ENCODE results near the gene IL1B. TPM values are rescaled to one million over a fixed set of nuclear protein-coding genes. Genes with fewer than 3 reads are reported as not detected.
"Not testable (repeated sequence)": the region's sequence is repeated elsewhere in the genome, so short reads cannot be mapped to it uniquely, and the experiment has no call there.

The IL1B gene
- total RNA-seq, 4 donors from 2014 or later: 0.22 to 2.7 (median 0.39) TPM; not detected in 1

GRCh38 chr2:112867701-112868631 is 31.4 kb upstream of the IL1B start:
- DNase-seq (ENCODE audit: low spot score in 2 of 2): no peak
- H3K4me1 ChIP-seq: peaks cover 0 to 6% (median 0%) of the 10 kb centered on the region in 4 donors
- WGBS, 2 donors: 83 to 86% methylated on average over 7 of the region's 7 CpGs
- no peak for TF ChIP-seq CTCF (IDR thresholded peaks at IDR 0.05)
- no peak for TF ChIP-seq EP300 (IDR thresholded peaks at IDR 0.05)
- no peak for TF ChIP-seq POLR2A (IDR thresholded peaks at IDR 0.05)
- no peaks in the 10 kb centered on the region for H3K36me3 ChIP-seq
- no peak overlapping the region for H3K4me3 ChIP-seq
- H3K27ac ChIP-seq: no peak overlapping the region
- no peaks in the 10 kb centered on the region for H3K27me3 ChIP-seq
- no peaks in the 10 kb centered on the region for H3K9me3 ChIP-seq

- DNase-seq (ENCODE audit: low spot score in 2 of 2): no peak
- Histone ChIP-seq H3K4me1 (peaks cover 0 to 6% (median 0%) of the 10 kb centered on the region in 4 donors), H3K4me3 (no peak overlapping the region), H3K36me3 (no peaks in the 10 kb centered on the region), H3K27me3 (no peaks in the 10 kb centered on the region), H3K27ac (no peak overlapping the region), H3K9me3 (no peaks in the 10 kb centered on the region)
- whole genome bisulfite sequencing, 2 donors: 79 to 86% methylated on average over 8 of the region's 8 CpGs
- no peak for TF ChIP-seq EP300 (IDR thresholded peaks at IDR 0.05)
- no peak for TF ChIP-seq CTCF (IDR thresholded peaks at IDR 0.05)
- TF ChIP-seq POLR2A (IDR thresholded peaks at IDR 0.05): no peak
Measured at GRCh38 chr2:112866128-112866835, 29.7 kb upstream of the IL1B start.

GRCh38 chr2:112864072-112864471 is 27.5 kb upstream of the IL1B start:
- H3K4me3 ChIP-seq: no peak overlapping the region
- no peaks in the 10 kb centered on the region for H3K36me3 ChIP-seq
- H3K27me3 ChIP-seq: no peaks in the 10 kb centered on the region
- no peak for DNase-seq (ENCODE audit: low spot score in 2 of 2)
- 80 to 87% methylated on average over 1 of the region's 1 CpG for WGBS, 2 donors
- no peaks in the 10 kb centered on the region for H3K4me1 ChIP-seq
- TF ChIP-seq EP300 (IDR thresholded peaks at IDR 0.05) (no peak), CTCF (IDR thresholded peaks at IDR 0.05) (no peak), POLR2A (IDR thresholded peaks at IDR 0.05) (no peak)
- peaks cover 0 to 7% (median 0%) of the 10 kb centered on the region in 4 donors for H3K9me3 ChIP-seq
- H3K27ac ChIP-seq: no peak overlapping the region

- DNase-seq (ENCODE audit: low spot score in 2 of 2); H3K4me1 ChIP-seq; H3K27me3 ChIP-seq; H3K4me3 ChIP-seq; H3K27ac ChIP-seq; H3K36me3 ChIP-seq: not testable (repeated sequence)
- 78 to 79% methylated on average over 6 of the region's 6 CpGs for WGBS, 2 donors
- peaks cover 0 to 20% (median 0%) of the 10 kb centered on the region in 4 donors for H3K9me3 ChIP-seq
Measured at GRCh38 chr2:112859406-112860183, 23.0 kb upstream of the IL1B start.

- DNase-seq (ENCODE audit: low spot score in 2 of 2): no peak
- Histone ChIP-seq H3K9me3 (peaks cover 0 to 6% (median 0%) of the 10 kb centered on the region in 4 donors), H3K27ac (no peak overlapping the region), H3K36me3 (no peaks in the 10 kb centered on the region), H3K4me1 (no peaks in the 10 kb centered on the region), H3K27me3 (no peaks in the 10 kb centered on the region), H3K4me3 (no peak overlapping the region)
- 61 to 64% methylated on average over 5 of the region's 5 CpGs for WGBS, 2 donors
- TF ChIP-seq EP300 (IDR thresholded peaks at IDR 0.05) (no peak), CTCF (IDR thresholded peaks at IDR 0.05) (no peak), POLR2A (IDR thresholded peaks at IDR 0.05) (no peak)
Measured at GRCh38 chr2:112850588-112850987, 14.0 kb upstream of the IL1B start.

All from tibial nerve (tissue), 4 donors.